Activated CD8-positive, alpha-beta memory T cell treated with anti-CD3 and anti-CD28 coated beads, Interleukin-2, amount 10 ng/mL, durations not matched to agents 7 days and 5 days (primary cell): Measurements from ENCODE around the gene NTN3. TPM values are rescaled to one million over a fixed set of nuclear protein-coding genes. Genes with fewer than 3 reads are reported as not detected.

Experiments used
- ATAC-seq: fragments of 150-1000 bp; cut with Tn5 transposase; one replicate; pipeline ENCODE4 v1.10.0; 2021; ENCODE audit warnings: moderate library complexity
- CTCF ChIA-PET: fragments of 350-600 bp; sonication (Branson Sonifier 250); formaldehyde crosslinking; loops from one replicate; lab custom pipeline; 2021; ENCODE audit warnings: antibody characterized with exemption; lab: Charles Lee
- DNase-seq: peaks from one replicate; pipeline ENCODE4 v3.0.0-alpha.2; 2020
- H3K27ac Mint-ChIP-seq: one replicate; pipeline ENCODE4 v1.8.0; 2021; ENCODE audit warnings: mild to moderate bottlenecking, mixed read lengths
- H3K27me3 Mint-ChIP-seq: one replicate; pipeline ENCODE4 v1.8.0; 2021; ENCODE audit warnings: mixed read lengths
- H3K36me3 Mint-ChIP-seq: one replicate; pipeline ENCODE4 v1.8.0; 2021; ENCODE audit warnings: mild to moderate bottlenecking, mixed read lengths
- H3K4me1 Mint-ChIP-seq: one replicate; pipeline ENCODE4 v1.8.0; 2021; ENCODE audit warnings: mixed read lengths
- H3K4me3 Mint-ChIP-seq: one replicate; pipeline ENCODE4 v1.8.0; 2021; ENCODE audit warnings: mild to moderate bottlenecking, moderate library complexity, mixed read lengths
- H3K9me3 Mint-ChIP-seq: one replicate; pipeline ENCODE4 v1.8.0; 2022; ENCODE audit warnings: low read depth, mixed read lengths
- total RNA-seq, 2 experiments: library from RNA; stranded (reverse); gene quantifications; one replicate each; pipeline ENCODE4 v1.2.3, GENCODE V29; 2021

The NTN3 gene
- total RNA-seq: not detected

- no peak for DNase-seq
Observed at GRCh38 chr16:2471016-2471652, at the start of gene NTN3. Gene NTN3 (plus strand): TSS chr16:2471297. CDS start chr16:2471702, 405 bp downstream.

GRCh38 chr16:2422123-2422867 lies 48.8 kb upstream of the NTN3 start:
- CTCF ChIA-PET: interaction anchor here (1.0 to 1.8 kb wide), 4 partner anchors 9 to 82 kb away, joined by 3 to 5 read pairs (median 4); partner anchors contain the start of gene ABCA3
- H3K36me3 Mint-ChIP-seq: no peaks in the 10 kb centered on the region
- ATAC-seq: peak; percentile 83

More at GRCh38 chr16:2471016-2471652, at the start of gene NTN3:
- no peak for ATAC-seq
- Mint-ChIP-seq H3K36me3 (no peaks in the 10 kb centered on the region), H3K27ac (no peak within 1 kb of the TSS), H3K4me1 (peaks cover 14% of the 10 kb centered on the region), H3K4me3 (no peak within 1 kb of the TSS), H3K27me3 (peaks cover 51% of the 10 kb centered on the region), H3K9me3 (no peaks in the 10 kb centered on the region)
- CTCF ChIA-PET: interaction anchor here (1.0 to 1.4 kb wide), 2 partner anchors 219 to 331 kb away, joined by 3 read pairs; no protein-coding TSS in a partner anchor

GRCh38 chr16:2424061-2425007 lies 46.8 kb upstream of the NTN3 start:
- no peaks in the 10 kb centered on the region for H3K36me3 Mint-ChIP-seq
- no peak overlapping the region for H3K4me3 Mint-ChIP-seq
- no peak for ATAC-seq
- no peak for DNase-seq
- CTCF ChIA-PET: interaction anchor here (0.6 to 1.8 kb wide), 2 partner anchors 10 to 16 kb away, joined by 3 to 5 read pairs; no protein-coding TSS in a partner anchor
- H3K27ac Mint-ChIP-seq: no peak overlapping the region
- no peaks in the 10 kb centered on the region for H3K9me3 Mint-ChIP-seq
- H3K27me3 Mint-ChIP-seq: no peaks in the 10 kb centered on the region
- peaks cover 28% of the 10 kb centered on the region for H3K4me1 Mint-ChIP-seq

More at GRCh38 chr16:2422123-2422867, 48.8 kb upstream of the NTN3 start:
- DNase-seq: peak; percentile 61
- H3K4me3 Mint-ChIP-seq: no peak overlapping the region
- H3K27ac Mint-ChIP-seq: no peak overlapping the region
- no peaks in the 10 kb centered on the region for H3K27me3 Mint-ChIP-seq
- H3K9me3 Mint-ChIP-seq: no peaks in the 10 kb centered on the region
- H3K4me1 Mint-ChIP-seq: peaks cover 17% of the 10 kb centered on the region

- H3K27ac Mint-ChIP-seq: no peak overlapping the region
- no peaks in the 10 kb centered on the region for H3K27me3 Mint-ChIP-seq
- no peaks in the 10 kb centered on the region for H3K9me3 Mint-ChIP-seq
- no peak for ATAC-seq
- CTCF ChIA-PET: no interaction called here
- peaks cover 2% of the 10 kb centered on the region for H3K36me3 Mint-ChIP-seq
- no peak for DNase-seq
- H3K4me3 Mint-ChIP-seq: no peak overlapping the region
- H3K4me1 Mint-ChIP-seq: peaks cover 30% of the 10 kb centered on the region
Observed at GRCh38 chr16:2425008-2425518, 46.0 kb upstream of the NTN3 start.

- Mint-ChIP-seq H3K4me1 (peaks cover 39% of the 10 kb centered on the region), H3K36me3 (peaks cover 10% of the 10 kb centered on the region), H3K9me3 (no peaks in the 10 kb centered on the region), H3K27me3 (no peaks in the 10 kb centered on the region), H3K4me3 (no peak overlapping the region), H3K27ac (no peak overlapping the region)
- DNase-seq: no peak
- ATAC-seq: no peak
- CTCF ChIA-PET: no interaction called here
Observed at GRCh38 chr16:2425825-2426430, 45.2 kb upstream of the NTN3 start.

GRCh38 chr16:2426941-2427361 lies 44.1 kb upstream of the NTN3 start:
- H3K9me3 Mint-ChIP-seq: no peaks in the 10 kb centered on the region
- no peak for ATAC-seq

GRCh38 chr16:2427526-2427925 lies 43.6 kb upstream of the NTN3 start:
- Mint-ChIP-seq H3K36me3 (peaks cover 15% of the 10 kb centered on the region), H3K27ac (peak overlapping the region; percentile 26), H3K4me1 (peaks cover 34% of the 10 kb centered on the region), H3K4me3 (peak overlapping the region; percentile 98), H3K9me3 (no peaks in the 10 kb centered on the region), H3K27me3 (no peaks in the 10 kb centered on the region)
- ATAC-seq (no peak), DNase-seq (no peak)
- CTCF ChIA-PET: interaction anchor here (1.2 to 2.5 kb wide), 3 partner anchors 74 to 380 kb away, joined by 3 to 10 read pairs (median 3); partner anchors contain the start of genes ABCA3, NTHL1 and TSC2

More at GRCh38 chr16:2426941-2427361, 44.1 kb upstream of the NTN3 start:
- H3K4me1 Mint-ChIP-seq: peaks cover 38% of the 10 kb centered on the region
- H3K4me3 Mint-ChIP-seq: no peak overlapping the region
- no peaks in the 10 kb centered on the region for H3K27me3 Mint-ChIP-seq
- H3K36me3 Mint-ChIP-seq: peaks cover 13% of the 10 kb centered on the region
- no peak overlapping the region for H3K27ac Mint-ChIP-seq
- CTCF ChIA-PET: interaction anchor here (1.2 to 2.5 kb wide), 3 partner anchors 75 to 379 kb away, joined by 3 to 10 read pairs (median 3); partner anchors contain the start of genes ABCA3, NTHL1 and TSC2
- DNase-seq: no peak

- ATAC-seq (no peak), DNase-seq (peak; percentile 55)
- H3K4me1 Mint-ChIP-seq: peaks cover 33% of the 10 kb centered on the region
- CTCF ChIA-PET: interaction anchor here (0.7 to 2.5 kb wide), 6 partner anchors 8 to 380 kb away, joined by 3 to 10 read pairs (median 4); partner anchors contain the start of genes ABCA3, NTHL1 and TSC2
- H3K9me3 Mint-ChIP-seq: no peaks in the 10 kb centered on the region
- peak overlapping the region; percentile 84 for H3K27ac Mint-ChIP-seq
- H3K4me3 Mint-ChIP-seq: peak overlapping the region; percentile 98
- H3K27me3 Mint-ChIP-seq: no peaks in the 10 kb centered on the region
- peaks cover 21% of the 10 kb centered on the region for H3K36me3 Mint-ChIP-seq
Observed at GRCh38 chr16:2428051-2428783, 42.9 kb upstream of the NTN3 start.

GRCh38 chr16:2428784-2429033 lies 42.4 kb upstream of the NTN3 start:
- Mint-ChIP-seq H3K27me3 (no peaks in the 10 kb centered on the region), H3K9me3 (no peaks in the 10 kb centered on the region), H3K4me1 (peaks cover 33% of the 10 kb centered on the region), H3K27ac (peak overlapping the region; percentile 84), H3K36me3 (peaks cover 23% of the 10 kb centered on the region), H3K4me3 (peak overlapping the region; percentile 98)
- DNase-seq: no peak
- CTCF ChIA-PET: interaction anchor here (0.7 to 2.5 kb wide), 4 partner anchors 8 to 88 kb away, joined by 3 to 10 read pairs (median 4); partner anchors contain the start of gene ABCA3
- no peak for ATAC-seq

- no peaks in the 10 kb centered on the region for H3K9me3 Mint-ChIP-seq
- peaks cover 33% of the 10 kb centered on the region for H3K4me1 Mint-ChIP-seq
- no peaks in the 10 kb centered on the region for H3K27me3 Mint-ChIP-seq
- CTCF ChIA-PET: interaction anchor here (0.7 to 2.0 kb wide), 10 partner anchors 9 to 91 kb away, joined by 3 to 13 read pairs (median 4); partner anchors contain the start of genes ABCA3, AMDHD2, ATP6V0C and TBC1D24
- ATAC-seq (peak; percentile 96), DNase-seq (peak; percentile 98)
- H3K27ac Mint-ChIP-seq: peak within 1 kb of the TSS; percentile 84
- peaks cover 26% of the 10 kb centered on the region for H3K36me3 Mint-ChIP-seq
- peak within 1 kb of the TSS; percentile 98 for H3K4me3 Mint-ChIP-seq
Observed at GRCh38 chr16:2429034-2429770, 41.9 kb upstream of the NTN3 start, which contains the start of gene CCNF. Gene CCNF (plus strand): TSS chr16:2429447. CDS start chr16:2429482, 35 bp downstream.
